Activated naive CD4-positive, alpha-beta T cell (primary cell): Measurements from ENCODE around the gene SRPK2.

Experiments
- DNase-seq, 4 experiments: peaks; one replicate each; lab custom pipeline; 2025; lab: John Stamatoyannopoulos, UW

The SRPK2 gene

DNA sequence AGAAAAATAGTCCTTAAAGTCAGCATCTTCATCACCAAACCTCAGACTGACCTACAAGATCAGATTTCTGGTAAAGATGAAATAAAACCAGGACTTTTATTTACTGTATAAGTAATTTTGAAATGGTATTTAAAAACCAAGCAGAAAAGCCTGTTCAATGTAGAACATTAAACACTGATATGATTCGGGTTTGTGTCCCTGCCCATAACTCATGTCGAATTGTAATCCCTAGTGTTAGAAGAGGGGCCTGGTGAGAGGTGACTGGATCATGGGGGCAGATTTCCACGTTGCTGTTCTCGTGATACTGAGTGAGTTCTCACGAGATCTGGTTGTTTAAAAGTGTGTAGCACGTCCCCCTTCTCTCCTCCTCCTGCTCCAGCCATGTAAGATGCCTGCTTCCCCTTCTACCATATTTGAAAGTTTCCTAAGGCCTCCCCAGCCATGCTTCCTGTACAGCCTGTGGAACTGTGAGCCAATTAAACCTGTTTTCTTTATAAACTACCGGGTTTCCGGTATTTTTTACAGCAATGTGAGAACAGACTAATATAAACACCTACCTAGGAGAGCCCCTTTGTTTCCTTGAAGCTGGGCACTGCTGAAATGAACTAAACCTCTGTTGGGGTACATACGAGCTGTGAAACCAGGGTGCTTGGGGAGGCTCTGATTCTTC lies 254.6 kb downstream of the SRPK2 start:
- DNase-seq: no peak

DNA sequence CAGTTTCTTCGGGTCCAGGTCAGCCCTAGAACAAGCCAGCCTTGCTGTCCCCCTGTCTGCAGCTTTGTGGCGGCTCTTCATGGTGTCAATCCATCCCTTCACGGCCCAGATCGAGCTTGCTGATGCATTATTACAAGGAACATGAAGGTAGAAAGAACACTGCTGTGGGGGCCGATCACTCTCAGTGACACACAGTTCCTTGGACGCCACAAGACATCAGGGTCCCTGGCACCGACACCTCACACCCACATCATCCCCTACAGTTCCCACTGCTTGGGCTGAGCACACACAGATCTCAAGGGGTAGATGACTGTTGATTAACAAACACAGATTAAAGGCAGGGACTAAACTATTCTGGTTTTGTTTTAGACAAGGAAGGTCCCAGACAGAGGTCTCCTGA lies 255.4 kb downstream of the SRPK2 start:
- DNase-seq: no peak

- no peak for DNase-seq
These were observed 255.9 kb downstream of the SRPK2 start for GRCh38 chr7:105132835-105133234.

- no peak for DNase-seq
These were observed 256.4 kb downstream of the SRPK2 start for GRCh38 chr7:105132335-105132734.

- no peak for DNase-seq
These were observed 256.8 kb downstream of the SRPK2 start for GRCh38 chr7:105131890-105132289.

DNA sequence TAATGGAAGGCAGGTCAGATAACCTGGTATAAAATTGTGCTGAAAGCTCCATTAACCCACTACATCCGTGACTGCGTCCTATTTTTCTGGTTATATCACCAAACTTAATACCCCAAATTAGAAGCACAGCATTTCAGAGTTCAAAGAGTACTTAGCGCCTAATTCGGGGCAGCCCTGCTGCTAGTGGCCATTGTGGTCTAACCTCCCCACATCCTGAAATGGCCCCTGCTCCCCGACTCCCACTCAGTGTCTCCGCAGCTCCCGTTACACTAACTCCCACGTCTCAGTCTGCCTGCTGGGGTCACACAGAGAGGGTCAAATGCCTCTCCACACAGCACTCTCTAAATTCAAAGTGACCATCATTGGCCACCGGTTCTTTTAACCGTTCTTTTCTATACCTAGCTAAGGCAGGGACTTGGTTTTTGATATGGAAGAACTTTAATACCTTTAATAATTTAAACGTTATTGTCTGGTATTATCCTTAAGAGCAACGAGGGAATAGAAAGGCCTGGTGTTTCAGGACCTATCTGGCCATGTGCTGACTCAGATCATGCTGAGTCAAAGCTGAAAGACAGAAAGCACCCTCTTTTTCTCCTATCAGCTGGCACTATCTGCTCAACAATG lies 257.6 kb downstream of the SRPK2 start:
- no peak for DNase-seq

DNA sequence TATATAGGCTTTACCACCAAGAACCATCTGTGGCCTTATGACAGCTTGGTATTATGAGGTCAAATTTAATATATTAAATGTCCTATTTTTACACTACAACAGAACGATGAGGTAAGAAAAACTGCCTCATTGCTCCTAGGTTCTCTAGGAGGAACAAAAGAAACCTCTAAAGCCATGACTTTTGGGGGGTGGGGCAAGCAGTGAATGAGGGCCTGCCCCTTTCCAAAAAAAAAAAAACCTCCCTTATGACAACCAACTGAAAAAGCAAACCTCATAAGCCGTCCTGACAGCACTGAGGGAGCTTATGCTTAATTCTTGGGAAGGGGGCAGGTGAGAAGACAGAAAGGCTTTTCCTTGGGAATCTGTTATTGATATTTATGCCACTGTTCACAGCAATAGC lies 258.1 kb downstream of the SRPK2 start:
- DNase-seq: no peak

- DNase-seq: no peak
These were observed 258.7 kb downstream of the SRPK2 start for GRCh38 chr7:105130048-105130447.

DNA sequence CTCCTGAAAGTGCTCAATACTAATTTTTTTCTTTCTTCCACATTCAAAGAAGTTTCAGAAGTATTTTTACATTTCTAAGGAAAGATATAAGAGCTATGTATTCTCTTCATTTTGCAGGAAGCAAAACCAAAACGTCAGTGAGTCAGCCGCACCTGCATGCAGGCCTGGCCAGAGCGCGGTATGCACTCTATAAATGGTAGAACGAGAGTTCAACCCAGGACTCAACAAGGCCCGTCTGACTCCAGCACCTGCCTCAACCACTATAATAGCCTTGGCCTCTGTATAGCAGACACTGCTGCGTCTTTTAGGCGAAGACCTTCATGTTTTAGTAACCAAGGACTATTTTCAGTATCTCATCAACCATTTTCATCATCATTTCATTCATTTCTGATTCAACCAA lies 261.5 kb downstream of the SRPK2 start:
- DNase-seq: no peak

DNA sequence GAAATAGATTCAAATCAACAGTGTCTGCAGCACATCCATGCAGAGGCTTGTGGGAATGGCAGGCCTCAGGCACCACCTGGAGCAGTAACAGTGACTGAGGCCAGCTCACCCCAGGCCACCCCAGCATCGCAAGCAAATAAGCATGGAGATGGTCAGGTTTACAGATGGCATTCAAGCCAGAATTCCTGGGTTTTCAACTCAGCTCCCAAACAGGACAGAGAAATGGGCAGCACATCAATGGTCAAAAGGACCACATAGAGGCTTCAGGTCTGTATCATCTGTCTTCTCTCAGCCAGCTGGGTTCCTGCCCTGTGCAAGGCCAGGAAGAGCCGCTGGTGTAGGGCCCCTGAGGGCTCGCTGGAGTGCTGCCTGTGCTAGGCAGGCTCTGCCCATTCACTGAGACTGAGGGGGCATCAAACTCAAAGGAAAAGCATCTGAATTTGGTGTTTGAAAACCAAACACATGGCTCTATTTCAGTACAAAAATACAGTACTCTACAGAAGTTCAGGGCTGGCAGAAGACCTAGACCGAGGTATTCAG lies 262.2 kb downstream of the SRPK2 start:
- DNase-seq: no peak

GRCh38 chr7:105125745-105126144 lies 263.0 kb downstream of the SRPK2 start:
- DNase-seq: no peak

DNA sequence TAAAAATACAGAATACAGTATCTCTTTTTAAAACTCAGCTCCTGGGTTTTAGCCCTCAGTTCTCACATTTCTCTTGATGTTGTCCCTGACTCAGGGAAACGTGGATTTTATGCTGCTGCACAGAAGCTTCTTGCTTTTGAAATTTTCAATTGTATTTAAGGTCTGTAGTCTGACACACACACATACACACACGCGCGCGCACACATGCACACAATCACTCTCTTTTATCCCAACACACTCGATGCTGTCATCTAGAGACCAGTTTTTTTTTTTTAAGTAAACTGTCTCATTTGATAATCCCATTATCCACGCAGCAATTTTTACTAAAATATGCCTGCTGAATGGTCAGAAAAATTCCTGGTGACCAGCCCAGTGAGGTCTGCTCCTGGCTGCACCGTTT lies 266.1 kb downstream of the SRPK2 start:
- DNase-seq: no peak

GRCh38 chr7:105118612-105119600 lies 269.8 kb downstream of the SRPK2 start:
- DNase-seq: no peak

- no peak for DNase-seq
These were observed 276.0 kb downstream of the SRPK2 start for GRCh38 chr7:105112440-105113418.

DNA sequence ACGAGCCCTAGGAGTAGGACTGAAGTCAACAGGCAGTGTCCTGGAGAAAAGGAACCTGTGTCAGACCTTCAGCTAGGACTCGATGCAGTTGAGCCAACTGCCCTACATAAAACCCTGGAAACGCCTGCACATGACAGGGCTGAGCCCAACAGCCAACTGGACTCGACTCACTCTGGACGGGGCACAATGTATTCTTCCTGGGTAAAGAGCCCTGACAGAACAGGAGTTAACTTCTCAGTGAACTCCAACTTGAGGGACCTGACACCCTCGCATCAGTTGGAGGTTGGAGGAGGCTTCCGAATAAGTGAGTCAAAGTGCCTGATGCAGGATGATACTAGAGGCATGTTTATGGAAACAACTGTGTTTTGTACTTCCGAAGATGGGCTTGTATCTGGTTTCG lies 281.3 kb downstream of the SRPK2 start:
- DNase-seq: no peak

GRCh38 chr7:105106473-105106872 lies 282.2 kb downstream of the SRPK2 start:
- DNase-seq: no peak

GRCh38 chr7:105105579-105105978 lies 283.1 kb downstream of the SRPK2 start:
- DNase-seq: no peak

- no peak for DNase-seq
These were observed 286.0 kb downstream of the SRPK2 start for GRCh38 chr7:105102557-105103352.

GRCh38 chr7:105101864-105102263 lies 286.9 kb downstream of the SRPK2 start:
- DNase-seq: no peak

- no peak for DNase-seq
These were observed 289.7 kb downstream of the SRPK2 start for GRCh38 chr7:105098863-105099515.
